T-helper 22 cell (primary cell): ENCODE data around the gene FLT3.
"Not testable (repeated sequence)": the region's sequence is repeated elsewhere in the genome, so short reads cannot be mapped to it uniquely, and the experiment has no call there.

Source experiments
- DNase-seq: peaks from one replicate; pipeline ENCODE4 v3.0.0-alpha.2; 2020; ENCODE audit warnings: low read depth

The FLT3 gene

DNA sequence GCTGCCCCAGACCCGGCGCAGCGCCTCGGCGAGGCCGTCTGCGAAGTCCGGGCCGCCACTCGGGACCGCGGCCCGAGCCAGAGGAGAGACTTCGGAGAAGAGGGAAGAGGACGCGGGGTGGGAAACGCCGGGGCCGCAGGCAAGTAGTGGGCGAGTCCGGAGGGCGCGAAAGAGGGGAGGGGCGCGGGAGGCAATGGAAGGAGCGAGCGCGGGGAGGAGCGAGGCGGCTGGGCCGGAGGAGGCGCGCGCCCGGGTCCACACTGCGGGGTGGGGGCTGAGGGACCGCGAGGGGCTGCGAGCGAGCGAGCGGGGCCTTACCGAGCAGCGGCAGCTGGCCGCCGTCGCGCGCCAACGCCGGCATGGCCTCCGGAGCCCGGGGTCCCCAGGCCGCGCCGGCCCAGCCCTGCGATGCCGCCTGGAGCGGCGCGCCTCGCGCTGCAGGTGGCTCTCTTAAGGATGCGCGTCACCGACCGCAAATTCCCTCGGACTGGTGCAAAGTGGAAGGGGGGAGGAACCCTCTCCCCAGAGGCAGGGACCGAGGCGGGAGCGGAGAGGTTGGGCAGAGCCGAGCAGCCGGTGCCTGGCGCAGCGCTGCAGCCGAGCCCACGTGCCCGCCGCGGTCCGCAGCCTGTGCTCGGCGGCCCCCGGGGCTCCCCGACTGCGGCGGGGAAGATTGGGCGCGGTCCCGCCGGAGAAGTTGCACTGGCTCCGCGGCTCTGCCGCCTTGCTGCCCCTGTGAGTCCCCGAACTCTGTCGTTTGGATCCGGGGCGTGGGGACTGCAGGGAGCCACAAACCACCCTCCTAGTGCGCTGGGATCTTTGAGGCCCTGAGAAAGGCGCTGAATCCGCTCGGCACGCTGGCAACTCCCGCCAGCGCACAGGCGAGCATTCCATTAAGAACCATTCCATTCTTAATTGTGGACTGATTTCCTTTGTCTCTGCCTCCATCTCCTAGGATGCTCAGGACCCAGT lies at the start of gene FLT3:
FLT3 (minus strand) TSS at position 427 of the 972 bp plus-strand sequence; CDS start at position 361, 66 bp downstream.
- DNase-seq, result no peak

DNA sequence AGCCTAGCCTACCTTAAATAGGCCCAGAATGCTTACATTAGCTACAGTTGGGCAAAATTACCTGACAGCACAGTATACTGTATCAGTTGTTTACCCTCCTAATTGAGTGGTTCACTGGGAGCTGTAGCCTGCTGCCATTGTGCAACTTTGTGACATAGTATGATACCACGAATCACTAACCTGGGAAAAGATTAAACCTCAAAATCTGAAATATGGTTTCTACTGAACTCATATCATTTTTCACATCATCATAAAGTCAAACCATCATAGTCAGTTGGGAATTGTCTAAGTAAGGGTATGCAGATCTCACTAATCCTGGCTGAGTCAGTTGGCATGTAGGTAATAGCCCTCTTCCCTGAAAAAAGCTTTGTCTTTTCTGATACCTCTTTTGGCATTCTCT lies 47.1 kb upstream of the FLT3 start:
- DNase-seq, result no peak

- no peak for DNase-seq
These were observed 44.7 kb upstream of the FLT3 start for GRCh38 chr13:28145049-28145448.

- not testable (repeated sequence) for DNase-seq
These were observed 41.2 kb upstream of the FLT3 start for GRCh38 chr13:28141542-28141941.

- DNase-seq, result no peak
These were observed 40.2 kb upstream of the FLT3 start for GRCh38 chr13:28140433-28141125.

DNA sequence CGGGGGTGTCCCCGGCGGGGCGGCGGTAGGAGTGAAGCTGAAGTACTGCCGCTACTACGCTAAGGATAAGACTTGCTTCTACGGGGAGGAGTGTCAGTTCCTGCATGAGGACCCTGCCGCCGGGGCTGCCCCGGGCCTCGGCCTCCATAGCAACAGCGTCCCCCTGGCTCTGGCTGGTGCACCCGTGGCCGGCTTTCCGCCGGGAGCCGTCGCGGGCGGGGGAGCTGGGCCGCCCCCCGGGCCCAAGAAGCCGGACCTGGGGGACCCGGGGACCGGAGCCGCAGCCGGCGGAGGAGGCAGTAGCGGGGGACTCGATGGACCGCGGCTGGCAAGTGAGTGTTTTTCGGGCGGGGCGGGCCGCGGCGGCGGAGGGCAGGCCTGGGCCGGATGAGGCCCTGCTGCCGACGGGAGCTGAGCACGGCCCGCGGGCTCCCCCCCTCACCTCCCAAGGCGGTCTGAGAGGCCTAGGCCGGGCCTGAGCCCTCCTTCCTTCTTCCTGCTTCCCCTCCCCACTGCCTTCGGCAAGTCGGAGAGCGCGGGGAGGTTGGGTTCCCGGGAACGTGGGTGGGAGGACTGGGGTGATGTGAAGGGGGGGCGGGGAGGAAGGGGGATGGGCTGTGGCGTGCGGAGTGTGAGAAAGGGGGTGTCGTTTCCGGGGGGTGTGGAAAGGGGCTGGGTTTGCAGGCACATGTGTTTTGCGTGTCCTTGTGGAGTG lies 38.5 kb upstream of the FLT3 start:
- peak; percentile 83 for DNase-seq

GRCh38 chr13:28138012-28138755 lies 37.8 kb upstream of the FLT3 start, which contains the start of gene PAN3:
TSS of gene PAN3 (plus strand) at chr13:28138545. CDS start at chr13:28138658, 113 bp downstream.
- peak; percentile 89 for DNase-seq

DNA sequence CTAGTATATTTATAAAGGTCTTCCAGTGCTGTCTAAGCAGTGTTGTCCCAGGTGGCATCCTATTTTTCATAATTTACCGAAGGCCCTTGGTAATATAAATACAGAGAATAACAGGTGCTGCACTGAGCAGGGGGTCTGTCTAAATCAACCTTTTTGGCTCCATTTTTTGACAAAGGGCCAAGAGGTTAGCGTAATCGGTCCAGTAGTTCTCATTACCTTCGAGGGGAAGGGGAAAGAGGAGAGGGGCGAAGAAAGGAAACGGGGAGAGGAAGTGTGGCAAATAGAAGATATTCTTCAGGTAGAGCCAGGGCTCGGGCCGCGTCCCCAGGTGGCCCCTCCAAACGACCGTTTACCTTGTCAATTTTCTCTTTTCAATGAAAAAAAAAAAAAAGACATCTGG lies 37.2 kb upstream of the FLT3 start:
- DNase-seq, result no peak

DNA sequence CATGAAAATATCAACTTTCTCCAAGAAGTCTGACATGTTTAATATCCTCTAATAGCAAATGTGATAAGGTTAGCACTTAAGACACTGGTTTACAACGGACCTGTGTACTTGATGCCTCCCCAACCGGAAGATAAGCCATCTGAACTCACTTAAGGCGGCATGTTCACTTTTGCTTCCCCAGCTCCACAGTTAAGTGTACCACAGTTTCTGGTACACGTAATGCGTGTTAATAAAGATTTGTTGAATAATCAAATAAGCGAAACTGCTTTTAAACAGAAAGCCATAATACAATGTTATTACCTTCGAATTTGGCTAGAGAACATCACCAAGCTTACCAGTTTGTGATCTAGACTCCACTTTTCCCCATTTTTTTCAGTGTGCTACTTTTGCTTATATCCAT lies 36.5 kb upstream of the FLT3 start:
- DNase-seq, result no peak

- DNase-seq, result no peak
These were observed 31.3 kb upstream of the FLT3 start for GRCh38 chr13:28131646-28132045.

DNA sequence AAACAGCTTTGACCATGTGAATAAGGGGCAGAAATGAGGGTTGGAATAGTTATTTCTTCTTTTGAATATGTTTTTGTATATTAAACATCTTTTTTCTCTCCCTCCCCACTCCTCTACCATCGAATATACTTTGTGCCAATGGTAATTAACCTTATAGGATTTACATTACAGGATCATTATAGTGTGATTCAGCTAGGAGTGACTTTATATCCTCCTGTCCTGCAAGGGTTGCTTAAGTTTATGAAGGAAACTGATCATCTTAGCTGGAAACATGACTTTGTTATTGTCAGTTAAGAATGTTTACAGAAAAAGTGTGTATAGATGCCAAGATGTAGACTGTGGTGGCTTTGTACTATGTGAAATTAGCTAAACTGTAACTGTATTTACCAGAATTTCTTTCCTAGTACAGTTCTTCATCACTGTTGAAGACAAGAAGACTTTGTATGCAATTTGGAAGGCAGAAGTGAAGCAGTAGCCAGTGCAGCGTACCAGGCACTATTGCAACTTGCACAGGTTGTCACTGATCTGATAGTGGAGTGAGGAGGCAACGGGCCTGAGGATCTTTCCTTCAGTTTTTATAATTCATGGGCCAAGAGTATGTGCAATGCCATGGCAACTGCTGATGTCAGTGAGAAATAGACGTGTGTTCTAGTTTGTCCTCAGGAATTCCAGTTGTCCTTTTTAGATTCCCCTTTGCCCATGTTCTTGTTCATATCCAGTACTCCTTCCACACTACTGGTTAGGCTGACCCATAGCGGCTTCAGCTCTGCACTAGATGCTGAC lies 29.7 kb upstream of the FLT3 start:
- no peak for DNase-seq

DNA sequence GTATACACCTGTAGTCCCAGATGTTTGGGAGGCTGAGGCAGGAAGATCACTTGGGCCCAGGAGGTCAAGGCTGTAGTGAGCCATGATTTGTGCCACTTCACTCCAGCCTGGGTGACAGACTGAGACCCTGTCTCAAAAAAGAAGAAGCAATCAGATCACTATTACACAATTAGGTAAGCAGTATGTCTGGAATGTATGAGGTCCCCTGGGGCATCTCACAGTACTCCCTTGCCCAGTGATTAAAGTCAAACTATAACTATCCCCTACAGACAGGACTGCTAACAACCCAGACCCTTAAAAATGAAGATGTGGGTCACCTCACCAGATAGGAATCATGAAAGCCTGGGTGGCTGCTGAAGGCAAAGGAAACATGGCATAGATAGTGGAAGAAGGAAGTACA lies 28.6 kb upstream of the FLT3 start:
- DNase-seq, result no peak

- no peak for DNase-seq
These were observed 27.7 kb upstream of the FLT3 start for GRCh38 chr13:28128030-28128429.

- no peak for DNase-seq
These were observed 20.8 kb upstream of the FLT3 start for GRCh38 chr13:28121224-28121623.

DNA sequence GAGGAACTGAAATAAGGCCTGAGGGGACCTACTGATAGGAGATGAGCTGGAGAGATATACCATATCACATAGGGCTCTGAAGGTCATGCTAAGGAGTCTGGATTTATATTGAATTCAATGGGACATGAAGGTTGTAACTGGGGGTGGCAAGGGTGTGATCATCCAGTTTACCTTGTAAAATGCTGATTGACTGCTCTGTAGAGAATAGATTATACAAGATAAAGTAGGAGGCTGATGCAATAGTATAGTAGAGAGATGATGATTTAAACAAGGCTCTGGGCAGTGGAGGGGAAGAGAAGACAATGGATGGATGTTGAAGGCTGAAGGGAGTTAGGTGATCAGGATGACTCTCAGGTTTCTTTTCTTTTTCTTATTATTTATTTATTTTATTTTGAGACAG lies 19.9 kb upstream of the FLT3 start:
- DNase-seq, result no peak

DNA sequence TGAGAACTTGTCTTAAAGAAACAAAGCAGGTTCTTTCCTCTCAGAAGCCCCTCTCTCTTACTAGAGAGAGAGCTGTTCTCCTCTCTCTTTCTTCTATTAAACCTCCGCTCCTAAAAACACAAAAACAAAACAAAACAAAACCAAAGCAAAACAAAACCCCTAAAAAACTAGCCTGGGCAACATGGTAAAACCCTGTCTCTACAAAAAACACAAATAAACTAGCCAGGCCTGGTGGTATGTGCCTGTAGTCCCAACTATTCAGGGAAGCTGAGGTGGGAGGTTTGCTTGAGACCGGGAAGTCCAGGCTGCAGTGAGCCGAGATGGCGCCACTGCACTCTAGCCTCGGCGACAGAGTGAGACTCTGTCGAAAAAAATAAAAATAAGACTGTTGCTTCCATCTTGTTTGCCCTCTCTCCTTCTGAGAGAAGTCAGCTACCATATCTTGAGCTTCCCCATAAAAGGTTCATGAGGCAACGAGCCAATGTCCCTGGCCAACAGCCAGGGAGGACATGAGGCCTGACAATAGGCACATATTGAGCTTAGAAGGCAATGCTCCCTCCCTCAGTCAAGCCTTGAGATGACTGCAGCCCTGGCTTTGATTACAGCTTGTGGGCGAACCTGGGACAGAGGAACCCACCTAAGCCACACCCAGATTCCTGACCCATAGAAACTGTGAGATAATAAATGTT lies 17.5 kb upstream of the FLT3 start:
- no peak for DNase-seq

DNA sequence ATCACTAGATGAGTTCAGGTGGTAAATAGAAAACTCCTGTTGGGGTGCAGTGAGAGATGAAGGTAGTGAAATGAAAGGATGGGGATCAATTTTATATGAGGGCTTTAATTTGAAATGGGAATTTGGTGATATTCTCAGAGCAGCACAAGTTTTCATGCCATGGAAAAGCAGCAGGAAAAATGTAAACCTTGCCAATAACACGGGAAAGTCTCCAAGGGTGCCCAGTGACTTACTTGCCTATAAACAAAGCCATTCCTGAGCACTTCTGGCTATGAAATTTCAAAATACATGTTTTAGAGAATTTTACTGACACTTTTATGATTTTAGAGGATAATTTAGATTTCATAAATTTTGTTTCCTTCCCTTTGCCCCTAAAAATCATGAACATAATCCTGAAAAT lies 16.4 kb upstream of the FLT3 start:
- DNase-seq, result no peak

DNA sequence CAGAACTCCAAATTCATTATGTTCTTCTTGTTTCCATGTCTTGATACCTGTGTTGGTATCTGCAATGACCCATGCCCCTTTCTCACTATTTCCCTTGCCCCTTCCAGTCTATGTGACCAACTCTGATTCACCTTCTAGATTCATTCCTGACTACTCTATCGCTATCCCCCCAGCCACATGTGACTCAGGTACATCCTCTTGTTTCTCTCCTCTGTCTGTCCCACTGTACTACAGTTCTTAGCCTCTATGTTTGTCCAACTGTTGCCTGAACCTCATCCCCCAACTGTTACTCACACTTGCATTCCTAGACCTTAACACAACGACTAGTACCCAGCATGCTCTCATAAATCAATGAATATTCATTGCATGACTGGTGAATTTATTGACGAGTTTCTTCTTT lies 10.0 kb upstream of the FLT3 start:
- no peak for DNase-seq

GRCh38 chr13:28106976-28107375 lies 6.6 kb upstream of the FLT3 start:
- no peak for DNase-seq

- DNase-seq, result not testable (repeated sequence)
These were observed 1.5 kb upstream of the FLT3 start for GRCh38 chr13:28101886-28102285.
